Ovary (tissue), 9 donors: Measurements from ENCODE around the gene ATPAF1. TPM values are rescaled to one million over a fixed set of nuclear protein-coding genes. Genes with fewer than 3 reads are reported as not detected.
"Not testable (repeated sequence)": the region's sequence is repeated elsewhere in the genome, so short reads cannot be mapped to it uniquely, and the experiment has no call there.

Experiments used
- DNase-seq, 5 donors: peaks; one replicate each; pipeline ENCODE4 v3.0.0-alpha.2; 2019 to 2020
- H3K27ac ChIP-seq, 2 donors: fragments of 200-600 bp; one replicate each; pipeline versions ENCODE4 v1.5.1 to v1.8.0; 2019 to 2022
- H3K27me3 ChIP-seq: fragments of 200-600 bp; one replicate; pipeline ENCODE4 v1.8.0; 2022
- H3K36me3 ChIP-seq: fragments of 200-600 bp; sonication (generic); one replicate; pipeline ENCODE4 v1.5.1; 2019
- H3K4me1 ChIP-seq: one replicate; pipeline ENCODE4 v1.8.1; 2013; ENCODE audit warnings: mild to moderate bottlenecking, moderate library complexity; ENCODE audit not compliant: insufficient read depth
- H3K4me3 ChIP-seq: fragments of 200-600 bp; sonication (generic); one replicate; pipeline ENCODE4 v1.5.1; 2017
- H3K9me3 ChIP-seq, 2 donors: fragments of 200-600 bp in 1 of 2; sonication (generic) in 1 of 2; one replicate each; pipeline versions ENCODE4 v1.5.1 to v1.8.1; 2013 to 2019; ENCODE audit warnings: mild to moderate bottlenecking in 1 of 2, moderate library complexity in 1 of 2
- CTCF ChIP-seq, 3 donors: fragments of 450-650 bp in 2 of 3; fragments of 200-600 bp in 1 of 3; IDR thresholded peaks; one replicate each; pipeline versions ENCODE4 v1.5.1 to v1.8.0; 2016 to 2022; ENCODE audit warnings: antibody characterized with exemption in 3 of 3, mild to moderate bottlenecking in 1 of 3
- EP300 ChIP-seq: sonication (generic); formaldehyde crosslinking; IDR thresholded peaks from one replicate; pipeline ENCODE4 v1.6.1; 2017; ENCODE audit warnings: antibody characterized with exemption
- POLR2A ChIP-seq: fragments of 450-650 bp; IDR thresholded peaks from one replicate; pipeline ENCODE4 v1.6.1; 2017; ENCODE audit warnings: antibody characterized with exemption, mild to moderate bottlenecking, moderate library complexity
- WGBS, 3 donors: extraction: QIAGEN DNeasy Blood & Tissue Kit in 1 of 3; methylation state at CpG; one replicate each; pipeline versions ENCODE4 v1.1.5 to v1.1.7; 2013 to 2017; 5-methylcytosine and 5-hydroxymethylcytosine counted together
- intact Hi-C, 4 donors: fragments of 100-400 bp; cut with DNase I; formaldehyde crosslinking; loops; one replicate each; pipeline versions ENCODE4 v1.11.0 to v1.15.1; 2022 to 2023
- polyA plus RNA-seq, 2 donors: library from polyadenylated mRNA; stranded (reverse); fragments of 200-250 nt in 1 of 2; fragments of 350-450 nt in 1 of 2; fragmentation: Illumina TruSeq in 1 of 2; extraction: RNeasy Lipid Tissue Mini Kit (QIAGEN cat#74804) in 1 of 2; gene quantifications; one replicate each; pipeline ENCODE4 v1.2.3, GENCODE V29; 2013 to 2014
- total RNA-seq, 7 donors: library from RNA; depleted of rRNA in 2 of 7; stranded (reverse); fragments of >200 nt in 2 of 7; fragmentation: NEBNext Ultra II Directional in 3 of 7; extraction: Animal tissue kit (Norgen Biotek cat#: 25700) in 3 of 7; gene quantifications; one replicate each; pipeline versions ENCODE4 v1.1.0 to v1.2.4, GENCODE V29; 2016 to 2023
- donor health status: DM: no; HTN: no; CAD: no; lungs with moderate emphysema.
- donor health status: DM: no; HTN: no; CAD: no.
- donor health status: Bipolar disorder and iron deficiency.
- donor health status: DM: yes; HTN: yes; CAD: no.
- donor health status: DM: no; HTN: no; CAD: no.
- donor health status: DM: yes; HTN: yes; CAD: no.

The ATPAF1 gene
- total and polyA plus RNA-seq, 9 donors, result 21.9 to 88.0 (median 29.3) TPM

GRCh38 chr1:46659307-46659870 is 8.8 kb downstream of the ATPAF1 start:
- Histone ChIP-seq H3K9me3 (no peaks in the 10 kb centered on the region), H3K27ac (no peak overlapping the region), H3K36me3 (no peaks in the 10 kb centered on the region), H3K4me1 (no peaks in the 10 kb centered on the region), H3K4me3 (no peak overlapping the region), H3K27me3 (no peaks in the 10 kb centered on the region)
- no peak for DNase-seq
- intact Hi-C loops, result no loop called here
- WGBS, 3 donors, result 61 to 78% (median 68%) methylated on average over 2 of the region's 2 CpGs
- TF ChIP-seq POLR2A, result no peak
- TF ChIP-seq CTCF (IDR thresholded peaks at IDR 0.05), result no peak
- TF ChIP-seq EP300, result no peak

- no peaks in the 10 kb centered on the region for H3K36me3 ChIP-seq
- H3K4me3 ChIP-seq, result no peak overlapping the region
- no peak for TF ChIP-seq EP300
- TF ChIP-seq POLR2A, result no peak
- H3K9me3 ChIP-seq, result no peaks in the 10 kb centered on the region
- 87 to 96% (median 95%) methylated on average over 1 of the region's 1 CpG for WGBS, 3 donors
- H3K27me3 ChIP-seq, result no peaks in the 10 kb centered on the region
- no peak overlapping the region for H3K27ac ChIP-seq
- no peaks in the 10 kb centered on the region for H3K4me1 ChIP-seq
- DNase-seq, result no peak
- intact Hi-C loops, result no loop called here
These were observed 10.4 kb downstream of the ATPAF1 start for GRCh38 chr1:46657775-46658174.

- Histone ChIP-seq H3K27me3 (no peaks in the 10 kb centered on the region), H3K4me1 (no peaks in the 10 kb centered on the region), H3K27ac (no peak overlapping the region), H3K4me3 (no peak overlapping the region), H3K36me3 (no peaks in the 10 kb centered on the region), H3K9me3 (no peaks in the 10 kb centered on the region)
- 66 to 85% (median 82%) methylated on average over 2 of the region's 2 CpGs for WGBS, 3 donors
- DNase-seq, result no peak
- intact Hi-C loops, result no loop called here
- TF ChIP-seq CTCF (IDR thresholded peaks at IDR 0.05), result no peak
- no peak for TF ChIP-seq POLR2A
- no peak for TF ChIP-seq EP300
These were observed 11.5 kb downstream of the ATPAF1 start for GRCh38 chr1:46656643-46657042.

GRCh38 chr1:46655848-46656247 is 12.3 kb downstream of the ATPAF1 start:
- intact Hi-C loops, result no loop called here
- TF ChIP-seq EP300, result no peak

GRCh38 chr1:46654698-46655097 is 13.5 kb downstream of the ATPAF1 start:
- H3K27me3 ChIP-seq, H3K36me3 ChIP-seq, intact Hi-C loops, DNase-seq, H3K9me3 ChIP-seq, H3K27ac ChIP-seq, H3K4me3 ChIP-seq, H3K4me1 ChIP-seq: not testable (repeated sequence)
- 98 to 100% (median 100%) methylated on average over 2 of the region's 2 CpGs for WGBS, 3 donors

More at GRCh38 chr1:46655848-46656247, 12.3 kb downstream of the ATPAF1 start:
- Histone ChIP-seq H3K27me3 (no peaks in the 10 kb centered on the region), H3K36me3 (no peaks in the 10 kb centered on the region), H3K9me3 (no peaks in the 10 kb centered on the region), H3K27ac (no peak overlapping the region), H3K4me3 (no peak overlapping the region), H3K4me1 (no peaks in the 10 kb centered on the region)
- DNase-seq, result no peak

GRCh38 chr1:46654012-46654411 is 14.2 kb downstream of the ATPAF1 start:
- H3K4me3 ChIP-seq, result no peak overlapping the region
- TF ChIP-seq EP300 (no peak), POLR2A (no peak), CTCF (IDR thresholded peaks at IDR 0.05) (no peak)
- intact Hi-C loops, result no loop called here
- H3K9me3 ChIP-seq, result peaks cover 0 to 9% of the 10 kb centered on the region in 2 donors
- H3K36me3 ChIP-seq, result no peaks in the 10 kb centered on the region
- no peak overlapping the region for H3K27ac ChIP-seq
- 79 to 95% (median 85%) methylated on average over 1 of the region's 1 CpG for WGBS, 3 donors
- H3K27me3 ChIP-seq, result no peaks in the 10 kb centered on the region
- DNase-seq, result no peak
- no peaks in the 10 kb centered on the region for H3K4me1 ChIP-seq
